Astrocyte (in vitro differentiated cells and primary cell): ENCODE results near the gene GNS. TPM values are rescaled to one million over a fixed set of nuclear protein-coding genes. Genes with fewer than 3 reads are reported as not detected.

Source experiments
- DNase-seq: peaks from one replicate; pipeline ENCODE4 v3.0.0-alpha.2; 2010; ENCODE audit warnings: low read depth
- FAIRE-seq: peaks from 2 replicates; lab custom pipeline; 2011; peaks lifted over from hg19 to GRCh38; lab: Jason Lieb, UNC
- H2AFZ ChIP-seq: 2 replicates; pipeline ENCODE4 v1.6.0; 2012; ENCODE audit warnings: low read depth, low read length, inconsistent platforms
- H3K27ac ChIP-seq: 2 replicates; pipeline ENCODE4 v1.5.1; 2011; ENCODE audit warnings: low read depth, low read length, inconsistent platforms
- H3K27me3 ChIP-seq: 2 replicates; pipeline ENCODE4 v1.6.0; 2011; ENCODE audit warnings: low read length, inconsistent platforms; ENCODE audit not compliant: insufficient read depth
- H3K36me3 ChIP-seq: 2 replicates; pipeline ENCODE4 v1.5.1; 2011; ENCODE audit warnings: low read length, inconsistent platforms; ENCODE audit not compliant: insufficient read depth
- H3K4me1 ChIP-seq: 2 replicates; pipeline ENCODE4 v1.5.1; 2011; ENCODE audit warnings: low read length, inconsistent platforms; ENCODE audit not compliant: insufficient read depth
- H3K4me2 ChIP-seq: 2 replicates; pipeline ENCODE4 v1.6.0; 2012; ENCODE audit warnings: low read length, inconsistent platforms
- H3K4me3 ChIP-seq: 2 replicates; pipeline ENCODE4 v1.5.1; 2011; ENCODE audit warnings: low read depth, mild to moderate bottlenecking, low read length, inconsistent platforms; ENCODE audit not compliant: insufficient read depth
- H3K79me2 ChIP-seq: 2 replicates; pipeline ENCODE4 v1.6.0; 2012; ENCODE audit warnings: mild to moderate bottlenecking, low read length, inconsistent platforms; ENCODE audit not compliant: insufficient read depth
- H3K9ac ChIP-seq: 2 replicates; pipeline ENCODE4 v1.6.0; 2012; ENCODE audit warnings: mild to moderate bottlenecking, low read length, inconsistent platforms
- H3K9me3 ChIP-seq: 2 replicates; pipeline ENCODE4 v1.5.1; 2012; ENCODE audit warnings: low read depth, mild to moderate bottlenecking, low read length, inconsistent platforms; ENCODE audit not compliant: insufficient read depth
- H4K20me1 ChIP-seq: 2 replicates; pipeline ENCODE4 v1.6.0; 2012; ENCODE audit warnings: low read length, inconsistent platforms; ENCODE audit not compliant: insufficient read depth
- H3K27ac Mint-ChIP-seq: one replicate; pipeline ENCODE4 v1.8.0; 2021; ENCODE audit warnings: mild to moderate bottlenecking, mixed read lengths; ENCODE audit not compliant: unreplicated experiment
- H3K27me3 Mint-ChIP-seq: one replicate; pipeline ENCODE4 v1.8.0; 2021; ENCODE audit warnings: low read depth, mixed read lengths; ENCODE audit not compliant: unreplicated experiment
- H3K36me3 Mint-ChIP-seq: one replicate; pipeline ENCODE4 v1.8.0; 2021; ENCODE audit warnings: low read depth, mixed read lengths; ENCODE audit not compliant: unreplicated experiment
- H3K4me1 Mint-ChIP-seq: one replicate; pipeline ENCODE4 v1.8.0; 2021; ENCODE audit warnings: low read depth, mixed read lengths; ENCODE audit not compliant: unreplicated experiment
- H3K4me3 Mint-ChIP-seq: one replicate; pipeline ENCODE4 v1.8.0; 2021; ENCODE audit warnings: mild to moderate bottlenecking, moderate library complexity, mixed read lengths; ENCODE audit not compliant: unreplicated experiment
- H3K9me3 Mint-ChIP-seq: one replicate; pipeline ENCODE4 v1.8.0; 2021; ENCODE audit warnings: mild to moderate bottlenecking, mixed read lengths; ENCODE audit not compliant: unreplicated experiment
- CTCF ChIP-seq: IDR thresholded peaks from 2 replicates; pipeline ENCODE4 v1.5.1; 2011; ENCODE audit warnings: low read depth, mild to moderate bottlenecking, inconsistent platforms, low read length, moderate library complexity; ENCODE audit not compliant: insufficient read depth
- EZH2 ChIP-seq: IDR thresholded peaks from 2 replicates; pipeline ENCODE4 v1.6.1; 2012; ENCODE audit warnings: mild to moderate bottlenecking, low read length, inconsistent platforms; ENCODE audit not compliant: insufficient read depth
- total RNA-seq: library from RNA; stranded (reverse); gene quantifications from 2 replicates; pipeline ENCODE4 v1.2.1, GENCODE V29; 2021

GNS gene
- total RNA-seq, 1 donor from 2014 or later = 109 TPM

GRCh38 chr12:64731683-64732082 is 27.5 kb downstream of the GNS start:
- H3K9ac ChIP-seq = no peak overlapping the region
- no peaks in the 10 kb centered on the region for H3K27me3 Mint-ChIP-seq
- H2AFZ ChIP-seq = no peak overlapping the region
- peaks cover 15% of the 10 kb centered on the region for H3K36me3 Mint-ChIP-seq
- H3K79me2 ChIP-seq = no peaks in the 10 kb centered on the region
- H3K27ac Mint-ChIP-seq = no peak overlapping the region
- H3K4me1 Mint-ChIP-seq = peaks cover 3% of the 10 kb centered on the region
- H3K4me1 ChIP-seq = peaks cover 5% of the 10 kb centered on the region
- H3K4me2 ChIP-seq = no peak overlapping the region
- FAIRE-seq (no peak), DNase-seq (no peak)
- H3K9me3 ChIP-seq = no peaks in the 10 kb centered on the region
- no peaks in the 10 kb centered on the region for H3K27me3 ChIP-seq
- H3K4me3 Mint-ChIP-seq = no peak overlapping the region
- H3K9me3 Mint-ChIP-seq = no peaks in the 10 kb centered on the region
- H3K27ac ChIP-seq = no peak overlapping the region
- TF ChIP-seq EZH2 = no peak
- no peak for TF ChIP-seq CTCF
- H3K4me3 ChIP-seq = no peak overlapping the region
- H3K36me3 ChIP-seq = no peaks in the 10 kb centered on the region
- no peaks in the 10 kb centered on the region for H4K20me1 ChIP-seq

DNA sequence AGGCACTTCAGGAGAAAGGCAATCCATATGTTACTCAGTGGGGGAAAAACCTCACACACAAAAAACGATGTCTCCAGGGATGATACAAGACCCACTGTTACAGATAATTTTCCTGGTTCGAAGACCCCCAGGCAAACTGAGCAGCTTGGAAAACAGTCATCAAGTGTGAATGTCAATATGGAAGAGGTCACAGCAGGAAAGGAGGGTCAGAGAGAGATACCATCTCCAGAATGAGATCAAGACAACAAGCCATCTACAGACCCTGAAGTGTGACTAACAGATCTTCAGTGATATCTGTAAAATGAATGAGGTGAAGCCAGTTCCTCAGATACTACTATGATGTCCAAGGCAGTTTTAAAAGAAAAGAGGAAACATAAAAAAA is 28.6 kb downstream of the GNS start:
- Mint-ChIP-seq H3K4me3 (no peak overlapping the region), H3K27ac (no peak overlapping the region), H3K27me3 (no peaks in the 10 kb centered on the region), H3K9me3 (no peaks in the 10 kb centered on the region), H3K36me3 (peaks cover 11% of the 10 kb centered on the region), H3K4me1 (peaks cover 3% of the 10 kb centered on the region)
- H3K9ac ChIP-seq = no peak overlapping the region
- H3K27ac ChIP-seq = no peak overlapping the region
- H2AFZ ChIP-seq = no peak overlapping the region
- H3K4me3 ChIP-seq = no peak overlapping the region
- no peaks in the 10 kb centered on the region for H3K27me3 ChIP-seq
- no peaks in the 10 kb centered on the region for H3K79me2 ChIP-seq
- FAIRE-seq (no peak), DNase-seq (no peak)
- TF ChIP-seq CTCF = no peak
- TF ChIP-seq EZH2 = no peak
- no peaks in the 10 kb centered on the region for H3K36me3 ChIP-seq
- no peak overlapping the region for H3K4me2 ChIP-seq
- H3K9me3 ChIP-seq = no peaks in the 10 kb centered on the region
- no peaks in the 10 kb centered on the region for H4K20me1 ChIP-seq
- peaks cover 5% of the 10 kb centered on the region for H3K4me1 ChIP-seq

- Mint-ChIP-seq H3K36me3 (peaks cover 11% of the 10 kb centered on the region), H3K27me3 (no peaks in the 10 kb centered on the region)
- no peak for FAIRE-seq
Observed at GRCh38 chr12:64729909-64730587, 29.2 kb downstream of the GNS start.

More at GRCh38 chr12:64729909-64730587, 29.2 kb downstream of the GNS start:
- Histone ChIP-seq H3K4me2 (no peak overlapping the region), H3K27me3 (no peaks in the 10 kb centered on the region), H3K4me1 (peaks cover 5% of the 10 kb centered on the region), H3K27ac (no peak overlapping the region), H4K20me1 (no peaks in the 10 kb centered on the region), H2AFZ (no peak overlapping the region), H3K36me3 (no peaks in the 10 kb centered on the region), H3K79me2 (no peaks in the 10 kb centered on the region), H3K9ac (no peak overlapping the region), H3K4me3 (no peak overlapping the region), H3K9me3 (no peaks in the 10 kb centered on the region)
- Mint-ChIP-seq H3K27ac (no peak overlapping the region), H3K9me3 (no peaks in the 10 kb centered on the region), H3K4me1 (peaks cover 1% of the 10 kb centered on the region), H3K4me3 (no peak overlapping the region)
- DNase-seq = no peak
- TF ChIP-seq CTCF = no peak
- no peak for TF ChIP-seq EZH2
